DMS 273 (cell line): ENCODE measurements around the gene GNA15.
"Not testable (repeated sequence)": the region's sequence is repeated elsewhere in the genome, so short reads cannot be mapped to it uniquely, and the experiment has no call there.

ENCODE experiments used
- DNase-seq: peaks from one replicate; lab custom pipeline; 2025; ENCODE audit not compliant: unreplicated experiment; lab: John Stamatoyannopoulos, UW

GNA15 gene, protein sequence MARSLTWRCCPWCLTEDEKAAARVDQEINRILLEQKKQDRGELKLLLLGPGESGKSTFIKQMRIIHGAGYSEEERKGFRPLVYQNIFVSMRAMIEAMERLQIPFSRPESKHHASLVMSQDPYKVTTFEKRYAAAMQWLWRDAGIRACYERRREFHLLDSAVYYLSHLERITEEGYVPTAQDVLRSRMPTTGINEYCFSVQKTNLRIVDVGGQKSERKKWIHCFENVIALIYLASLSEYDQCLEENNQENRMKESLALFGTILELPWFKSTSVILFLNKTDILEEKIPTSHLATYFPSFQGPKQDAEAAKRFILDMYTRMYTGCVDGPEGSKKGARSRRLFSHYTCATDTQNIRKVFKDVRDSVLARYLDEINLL

DNA sequence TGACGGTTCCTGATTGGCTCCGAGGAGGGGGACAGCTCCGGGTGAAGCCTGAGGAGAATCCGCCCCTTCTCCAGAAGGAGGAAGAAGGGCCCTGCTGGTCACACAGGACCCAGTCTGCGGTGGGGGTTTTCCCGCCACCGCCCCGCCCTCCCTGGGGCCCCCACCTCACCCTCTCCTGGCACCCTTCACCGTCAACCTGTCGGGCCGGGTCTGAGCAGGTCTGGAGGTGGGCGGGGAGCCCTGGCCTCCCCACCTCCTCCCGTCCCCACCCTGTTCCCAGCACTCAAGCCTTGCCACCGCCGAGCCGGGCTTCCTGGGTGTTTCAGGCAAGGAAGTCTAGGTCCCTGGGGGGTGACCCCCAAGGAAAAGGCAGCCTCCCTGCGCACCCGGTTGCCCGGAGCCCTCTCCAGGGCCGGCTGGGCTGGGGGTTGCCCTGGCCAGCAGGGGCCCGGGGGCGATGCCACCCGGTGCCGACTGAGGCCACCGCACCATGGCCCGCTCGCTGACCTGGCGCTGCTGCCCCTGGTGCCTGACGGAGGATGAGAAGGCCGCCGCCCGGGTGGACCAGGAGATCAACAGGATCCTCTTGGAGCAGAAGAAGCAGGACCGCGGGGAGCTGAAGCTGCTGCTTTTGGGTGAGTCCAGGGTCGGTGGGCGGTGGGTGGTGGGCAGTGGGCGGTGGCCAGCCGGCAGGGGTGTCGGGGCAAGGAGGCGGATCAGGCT lies at the start of gene GNA15:
Gene GNA15, plus strand, starts transcription at position 73 of the 723 bp plus-strand sequence. Its CDS starts 418 bp downstream, at position 491.
- no peak for DNase-seq

DNA sequence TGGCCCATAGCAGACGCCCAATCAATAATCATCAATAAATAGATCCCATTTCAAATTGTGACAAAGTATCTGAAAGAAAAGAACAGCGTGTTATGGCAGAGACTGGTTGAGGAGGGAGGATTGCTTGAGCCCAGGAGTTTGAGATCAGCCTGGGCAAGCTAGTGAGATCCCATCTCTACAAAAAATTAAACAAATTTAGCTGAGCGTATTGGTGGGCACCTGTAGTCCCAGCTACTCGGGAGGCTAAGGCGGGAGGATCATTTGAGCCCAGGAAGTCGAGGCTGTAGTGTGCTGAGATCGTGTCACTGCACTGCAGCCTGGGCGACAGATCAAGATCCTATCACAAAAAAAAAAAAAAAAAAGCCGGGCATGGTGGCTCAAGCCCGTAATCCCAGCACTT lies 48.1 kb upstream of the GNA15 start:
- DNase-seq, result no peak

DNA sequence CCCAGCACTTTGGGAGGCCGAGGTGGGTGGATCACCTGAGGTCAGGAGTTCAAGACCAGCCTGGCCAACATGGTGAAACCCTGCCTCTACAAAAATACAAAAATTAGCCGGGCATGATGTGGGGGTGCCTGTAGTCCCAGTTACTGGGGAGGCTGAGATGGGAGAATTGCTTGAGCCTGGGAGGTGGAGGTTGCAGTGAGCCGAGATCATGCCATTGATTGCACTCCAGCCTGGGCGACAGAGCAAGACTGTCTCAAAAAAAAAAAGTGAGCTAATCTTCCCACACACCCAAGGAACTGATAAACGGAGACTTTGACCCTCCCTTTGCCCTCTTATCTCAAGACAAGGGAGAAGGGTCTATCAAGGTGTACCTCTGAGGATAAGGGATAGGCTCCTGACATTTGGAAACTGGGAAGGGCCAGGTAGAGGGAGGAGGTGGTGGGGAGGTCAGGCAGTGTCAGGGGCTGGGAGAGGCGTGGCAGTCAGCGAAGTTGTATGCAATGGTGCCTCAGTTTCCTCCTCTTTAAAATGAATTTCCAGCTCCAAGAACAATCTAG lies 46.5 kb upstream of the GNA15 start:
- not testable (repeated sequence) for DNase-seq

DNA sequence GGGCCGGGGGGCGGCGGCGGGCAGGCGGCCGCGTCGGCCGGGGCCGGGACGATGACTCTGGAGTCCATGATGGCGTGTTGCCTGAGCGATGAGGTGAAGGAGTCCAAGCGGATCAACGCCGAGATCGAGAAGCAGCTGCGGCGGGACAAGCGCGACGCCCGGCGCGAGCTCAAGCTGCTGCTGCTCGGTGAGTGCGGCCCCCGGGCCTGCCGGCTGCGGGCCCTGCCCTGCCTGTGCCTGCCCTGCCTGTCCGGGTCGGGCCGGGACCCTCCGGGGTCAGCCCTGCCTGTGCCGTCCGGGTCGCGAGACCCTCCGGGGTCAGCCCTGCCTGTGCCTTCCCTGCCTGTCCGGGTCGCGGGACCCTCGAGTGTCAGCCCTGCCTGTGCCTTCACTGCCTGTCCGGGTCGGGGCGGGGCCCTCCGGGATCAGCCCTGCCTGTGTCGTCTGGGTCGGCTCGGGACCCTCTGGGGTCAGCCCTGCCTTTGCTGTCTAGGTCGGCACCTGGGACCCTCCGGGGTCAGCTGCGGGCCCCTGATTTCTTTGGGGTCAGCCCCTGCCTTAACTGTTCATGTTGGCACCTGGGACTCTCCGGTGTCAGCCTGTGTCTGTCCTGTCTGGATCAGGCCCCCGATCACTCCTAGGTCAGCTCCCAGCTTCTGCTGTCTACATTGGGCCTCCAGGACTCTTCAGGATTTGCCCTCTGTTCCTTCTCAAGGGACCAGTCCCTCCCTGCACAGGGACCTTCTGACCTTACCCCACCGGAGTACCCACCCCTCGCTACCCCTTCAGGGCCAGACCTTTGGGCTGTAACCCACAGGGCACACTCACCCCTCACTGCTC lies 41.0 kb upstream of the GNA15 start:
- DNase-seq, result peak; percentile 66

DNA sequence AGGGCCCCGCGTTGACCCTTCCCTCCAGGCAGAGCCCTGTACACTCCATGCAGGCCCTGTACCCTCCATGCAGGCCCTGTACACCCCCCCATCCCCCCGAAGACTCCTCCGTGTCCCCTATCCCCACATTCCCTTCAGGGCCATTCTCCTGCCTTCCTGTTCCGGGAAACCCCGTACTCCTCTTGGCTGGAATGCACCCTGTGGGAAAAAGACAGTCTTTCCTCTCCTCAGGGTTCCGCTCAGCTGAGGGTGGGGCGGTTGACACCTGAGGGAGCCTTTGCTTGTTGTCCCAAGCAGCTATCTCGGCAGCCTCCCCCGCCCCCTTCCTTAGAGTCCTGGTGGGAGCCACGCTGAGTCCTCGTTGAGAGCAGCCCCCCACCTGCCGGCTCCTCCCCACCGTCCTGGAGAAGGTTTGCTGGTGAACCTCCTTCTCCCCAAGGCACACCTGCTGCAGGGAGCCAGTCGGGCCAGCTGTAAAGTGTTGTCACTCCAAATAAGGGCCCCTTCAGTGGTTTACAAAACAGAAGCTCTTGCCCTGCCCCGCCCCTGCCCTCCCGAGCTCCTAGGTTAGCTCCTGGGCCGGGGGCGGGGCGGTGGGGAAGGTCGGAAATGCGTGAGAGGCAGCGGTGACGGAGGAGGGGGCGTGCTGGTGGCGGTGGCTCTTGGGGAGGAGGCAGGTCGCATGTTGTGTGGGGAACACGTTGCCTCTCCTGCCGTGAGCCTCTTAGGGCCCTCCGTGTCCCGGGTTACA lies 40.2 kb upstream of the GNA15 start:
- DNase-seq, result no peak

DNA sequence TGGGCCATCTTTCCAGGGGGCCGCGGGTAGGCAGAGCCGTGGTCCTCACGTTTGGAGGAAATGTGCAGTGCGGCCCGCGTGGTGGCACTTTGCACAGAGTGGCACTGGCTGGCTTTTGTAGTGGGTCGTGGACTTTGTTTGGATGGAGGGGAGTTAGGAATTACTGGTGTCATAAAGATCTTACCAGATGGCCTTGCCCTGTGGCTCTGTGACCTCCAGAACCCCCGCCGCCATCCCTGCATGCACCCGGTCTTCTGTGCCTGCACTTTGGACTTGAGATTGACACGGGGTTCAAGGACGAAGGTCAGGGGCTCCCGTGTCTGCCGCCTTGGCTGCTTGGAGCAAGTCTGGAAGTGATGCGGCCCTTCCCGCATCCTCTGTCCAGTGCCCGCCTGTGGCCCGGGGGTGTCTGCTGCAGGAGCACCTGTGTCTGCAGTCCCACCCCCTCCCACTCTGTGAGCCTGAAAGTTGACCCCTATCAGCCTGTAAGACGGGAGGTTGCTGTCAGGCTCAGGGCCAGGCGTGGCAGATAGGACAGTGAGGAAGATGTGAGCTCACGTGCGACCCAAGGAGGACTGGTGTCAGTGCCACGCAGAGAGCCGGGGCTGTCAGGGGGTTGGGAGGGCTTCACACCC lies 39.4 kb upstream of the GNA15 start:
- no peak for DNase-seq

DNA sequence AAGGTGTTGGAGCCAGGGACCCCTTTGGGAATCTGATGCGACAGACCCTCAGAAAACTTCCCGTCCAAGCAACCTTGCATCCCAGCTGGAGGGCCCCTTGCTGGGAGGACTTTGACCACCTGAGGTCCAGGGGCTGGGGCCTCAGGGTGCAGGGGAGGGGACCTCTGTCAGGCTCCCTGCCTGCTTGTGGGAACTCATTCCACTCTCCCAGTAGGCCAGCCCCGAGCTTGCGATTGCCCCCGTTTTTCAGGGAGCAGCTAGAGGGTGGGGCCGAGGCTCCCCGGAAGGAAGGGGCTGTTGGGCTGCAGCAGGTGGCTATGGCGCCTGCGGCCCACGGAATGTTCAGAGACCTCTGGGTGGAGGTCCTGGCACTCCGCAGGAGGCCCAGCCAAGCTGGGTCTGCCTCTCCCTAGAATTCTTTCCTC lies 38.9 kb upstream of the GNA15 start:
- DNase-seq, result no peak

DNA sequence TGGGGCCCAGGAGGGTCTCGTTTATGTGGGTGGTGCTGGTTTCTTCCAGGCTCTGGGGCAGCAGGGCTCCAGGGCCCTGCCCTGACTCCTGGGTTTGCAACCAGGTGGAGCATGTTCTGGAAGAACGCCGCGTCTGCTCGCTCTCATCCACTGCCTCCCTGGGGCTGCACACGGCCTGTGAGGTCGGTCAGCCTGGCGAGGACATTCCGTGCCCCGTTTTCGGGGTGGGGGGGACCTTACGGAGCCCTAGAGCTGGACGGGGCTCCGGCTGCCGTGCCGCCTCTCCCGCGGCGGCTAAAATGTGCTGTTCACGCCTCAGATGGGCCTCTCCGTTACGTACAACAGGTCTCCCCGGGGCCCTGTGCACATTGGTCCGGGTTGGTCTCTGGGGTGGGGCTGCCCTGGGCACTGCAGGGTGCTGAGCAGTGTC lies 38.4 kb upstream of the GNA15 start:
- no peak for DNase-seq

DNA sequence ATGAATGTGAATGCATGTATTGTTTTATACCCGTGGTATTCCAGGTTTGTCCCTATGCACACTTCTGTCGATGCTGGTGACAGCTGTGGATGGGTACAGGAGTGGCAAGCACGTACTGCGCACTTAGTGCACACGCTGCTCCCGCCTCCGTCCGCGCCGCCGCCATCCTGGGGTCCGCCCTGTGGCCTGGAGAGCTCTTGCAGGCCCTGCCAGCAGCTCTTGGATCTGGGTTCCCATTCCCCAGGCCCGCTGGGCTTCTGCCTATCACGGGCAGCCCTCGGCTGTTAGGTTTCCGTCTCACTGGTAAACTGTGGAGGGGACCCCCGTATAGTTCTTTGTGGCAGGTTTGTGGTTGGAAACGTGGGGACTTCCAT lies 37.7 kb upstream of the GNA15 start:
- no peak for DNase-seq

DNA sequence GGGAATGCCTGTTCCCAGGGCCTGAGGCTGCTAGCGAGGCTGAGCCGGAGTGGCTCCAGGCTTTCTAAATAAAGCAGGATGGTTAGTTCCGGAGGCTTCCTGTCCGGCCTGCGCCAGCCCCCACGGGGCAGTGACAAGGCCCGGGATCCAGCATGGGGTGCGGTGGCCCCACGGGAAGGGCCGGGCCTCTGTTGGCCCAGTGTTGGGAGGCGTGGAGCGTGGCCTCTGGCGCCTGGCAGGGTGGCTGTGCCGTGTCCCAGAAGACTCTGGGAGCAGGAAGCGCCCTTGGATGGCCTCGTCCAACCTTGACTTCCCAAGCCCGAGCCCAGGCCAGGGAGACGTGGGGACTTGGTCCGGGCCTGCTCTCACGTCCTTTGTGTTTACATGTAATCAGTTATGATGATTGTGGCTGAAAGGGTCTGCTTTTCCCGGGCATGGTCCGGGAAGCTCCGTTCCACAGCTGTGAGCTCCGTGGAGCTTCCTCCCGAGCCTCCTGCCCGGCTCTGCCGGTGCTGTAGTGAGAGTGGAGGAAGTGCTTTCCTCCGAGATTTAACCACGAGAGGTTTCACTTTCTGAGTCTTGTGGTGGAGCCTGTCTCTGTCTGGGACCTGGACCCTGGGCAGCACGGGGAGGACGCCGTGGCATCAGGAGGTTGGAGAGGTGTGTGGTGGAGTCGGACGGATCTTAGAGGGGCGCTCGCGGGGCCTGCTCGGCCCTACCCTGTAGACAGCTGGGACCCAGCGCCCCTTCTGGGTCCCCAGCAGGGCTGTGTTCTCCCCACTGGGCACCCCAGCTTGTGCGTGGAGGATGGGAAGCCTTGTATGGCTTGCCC lies 37.1 kb upstream of the GNA15 start:
- no peak for DNase-seq

DNA sequence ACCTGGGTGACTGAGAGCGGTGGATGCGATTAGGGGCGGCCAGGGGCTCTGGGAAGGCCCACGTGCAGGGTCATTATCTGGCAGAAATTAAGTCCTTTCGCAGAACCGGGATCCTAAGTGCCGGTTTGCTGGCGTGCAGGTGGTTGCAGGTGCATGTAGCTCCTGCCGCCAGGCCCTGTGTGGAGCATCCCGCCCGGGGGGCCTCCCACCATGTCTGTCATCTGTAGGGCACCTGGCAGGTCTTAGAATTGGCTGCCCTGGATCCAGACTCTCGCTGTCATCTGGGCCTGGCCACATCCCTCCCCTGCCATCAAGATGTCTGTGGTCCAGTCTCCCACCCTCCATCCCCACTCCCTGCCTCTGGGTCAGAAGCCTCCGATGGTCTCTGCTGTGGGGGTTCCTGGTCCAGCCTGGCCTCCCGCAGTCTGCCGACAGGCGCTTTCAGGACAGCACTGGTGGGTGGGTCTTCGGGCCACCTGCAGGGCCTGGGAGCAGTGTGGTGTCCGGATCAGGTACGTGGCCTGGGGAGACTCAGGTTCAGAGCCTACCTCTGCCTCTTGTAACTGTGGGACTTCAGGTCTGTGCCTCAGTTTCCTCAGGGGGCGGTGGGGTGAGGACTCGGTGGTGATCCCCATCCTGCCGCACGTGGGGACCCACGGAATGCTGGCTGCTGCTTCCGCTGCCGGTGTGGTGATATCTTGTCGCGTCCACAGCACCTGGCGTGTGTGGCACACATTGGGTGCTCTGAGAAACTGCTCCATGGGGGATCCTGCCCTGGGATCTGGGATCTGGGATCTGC lies 36.3 kb upstream of the GNA15 start:
- no peak for DNase-seq

DNA sequence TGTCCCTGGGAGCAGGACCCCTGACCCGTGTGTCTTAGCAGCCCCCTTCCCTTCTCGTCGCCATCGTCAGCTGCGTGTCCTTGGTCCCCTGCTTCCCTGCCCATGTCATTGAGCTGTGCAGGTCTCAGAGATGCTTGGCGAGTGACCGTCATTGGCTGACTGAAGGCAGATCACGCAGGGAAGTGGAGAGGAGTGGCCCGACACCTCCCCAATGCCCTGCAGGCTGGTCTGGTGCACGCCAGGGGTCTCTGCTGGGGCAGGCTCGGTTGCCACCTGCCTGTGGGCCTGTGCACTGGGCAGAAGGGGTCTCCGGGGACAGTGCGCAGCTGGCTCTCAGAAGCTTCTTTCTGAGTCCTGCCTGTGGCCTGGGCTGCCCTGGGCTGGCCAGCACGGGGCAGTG lies 35.5 kb upstream of the GNA15 start:
- DNase-seq, result no peak

DNA sequence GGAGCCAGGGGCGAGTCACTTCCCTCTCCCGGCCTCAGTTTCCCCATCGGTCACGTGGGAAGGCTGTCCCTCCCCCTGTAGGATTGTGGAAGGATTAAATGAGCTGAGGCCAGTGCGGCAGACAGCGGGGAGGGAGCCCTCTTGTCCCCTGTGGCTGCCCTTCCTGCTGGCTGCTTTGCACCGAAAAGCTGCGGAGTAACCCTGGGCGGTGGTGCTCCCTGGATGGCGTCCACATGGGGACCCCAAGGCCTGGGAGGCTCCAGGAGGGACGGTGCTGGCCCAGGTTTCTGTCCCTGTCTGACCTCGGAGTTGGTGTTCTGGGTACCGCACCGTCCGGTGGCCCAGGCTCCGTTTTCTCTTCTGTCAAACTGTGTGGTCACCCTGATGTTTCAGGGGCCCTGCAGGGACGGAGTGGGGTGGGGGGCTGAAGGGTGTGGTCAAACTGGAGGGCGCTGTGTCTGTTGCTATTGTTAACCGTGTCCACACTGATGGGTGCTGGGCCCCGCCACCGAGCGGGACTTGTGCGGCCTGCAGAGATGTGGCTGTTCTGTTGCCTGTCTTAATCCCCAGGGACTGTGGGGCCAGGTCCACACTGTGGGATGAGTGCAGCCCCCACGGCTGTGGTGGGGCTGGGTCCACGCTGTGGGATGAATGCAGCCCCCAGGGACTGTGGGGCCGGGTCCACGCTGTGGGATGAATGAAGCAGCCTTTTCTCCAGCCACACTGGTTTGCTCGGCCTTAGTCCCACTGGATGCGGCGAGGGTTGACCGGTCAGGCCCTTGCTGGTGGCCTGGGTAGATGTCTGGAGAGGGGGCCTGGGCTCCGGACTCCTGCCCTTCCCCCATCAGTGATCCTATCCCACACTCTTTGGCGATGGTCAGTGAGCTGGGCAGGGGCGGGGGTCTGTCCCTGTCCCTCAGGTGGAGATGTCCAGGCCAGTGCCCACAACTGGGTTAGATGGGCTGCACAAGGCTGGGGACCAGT lies 34.8 kb upstream of the GNA15 start:
- DNase-seq, result no peak

DNA sequence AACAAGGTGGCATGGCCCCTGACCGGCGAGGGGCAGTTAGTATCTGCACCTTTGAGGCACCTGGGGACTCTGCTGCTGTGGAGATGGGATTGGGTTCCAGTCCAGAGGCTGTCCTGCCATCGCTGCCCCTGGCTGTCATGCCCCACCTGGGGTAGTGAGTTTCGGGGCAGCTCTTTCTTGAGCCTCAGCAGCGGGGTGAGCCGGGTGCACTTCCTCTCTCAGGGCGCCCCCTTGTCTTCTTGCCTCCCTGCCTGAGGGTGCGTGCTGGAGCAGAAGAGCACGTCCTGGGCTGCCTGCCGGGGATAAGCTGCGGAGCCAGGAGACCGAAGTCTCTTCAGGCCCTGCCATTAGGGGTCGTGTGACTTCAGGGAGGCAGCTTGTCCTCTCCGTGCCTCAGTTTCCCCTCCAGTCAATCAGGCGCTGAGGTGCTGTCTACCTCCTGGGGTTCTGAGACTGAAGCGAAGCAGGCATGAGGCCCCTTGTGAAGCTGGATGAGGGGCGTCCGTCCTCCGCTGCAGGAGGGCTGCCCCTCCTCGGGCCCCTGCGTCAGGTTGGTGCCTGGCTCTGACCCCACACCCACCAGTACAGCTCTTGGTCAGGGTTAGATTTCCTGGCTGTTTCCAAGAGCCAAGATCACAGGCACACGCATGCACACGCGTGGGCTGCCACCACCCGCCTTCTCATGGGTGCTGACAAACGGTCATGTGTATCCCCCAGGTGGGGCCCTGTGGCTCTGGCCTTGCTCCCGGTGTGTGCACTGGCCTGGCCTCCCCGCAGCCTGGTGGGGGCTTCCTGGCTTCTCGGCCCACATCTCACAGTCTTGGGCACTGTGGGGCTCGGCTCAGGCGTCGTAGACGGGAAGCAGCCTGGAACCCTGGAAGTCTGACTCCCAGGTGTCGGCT lies 33.3 kb upstream of the GNA15 start:
- no peak for DNase-seq

DNA sequence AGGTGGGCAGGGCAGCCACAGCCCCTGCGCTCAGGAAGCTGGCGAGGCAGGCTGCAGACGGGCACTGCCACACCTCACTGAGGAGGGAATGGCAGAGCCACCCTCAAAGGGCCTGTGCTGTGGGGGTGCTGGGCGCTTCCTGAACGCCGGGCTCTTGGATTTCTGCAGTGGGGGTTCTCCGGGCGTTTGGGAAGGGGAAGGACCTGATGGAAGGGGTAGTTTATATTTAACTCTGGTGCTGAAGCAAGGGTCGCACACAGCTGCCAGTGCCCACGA lies 31.2 kb upstream of the GNA15 start:
- no peak for DNase-seq
